ENCODE results near the gene ELMO2.
A peak's percentile ranks its signal among the peaks of the same experiment; 100 is the strongest.

The ELMO2 gene, protein sequence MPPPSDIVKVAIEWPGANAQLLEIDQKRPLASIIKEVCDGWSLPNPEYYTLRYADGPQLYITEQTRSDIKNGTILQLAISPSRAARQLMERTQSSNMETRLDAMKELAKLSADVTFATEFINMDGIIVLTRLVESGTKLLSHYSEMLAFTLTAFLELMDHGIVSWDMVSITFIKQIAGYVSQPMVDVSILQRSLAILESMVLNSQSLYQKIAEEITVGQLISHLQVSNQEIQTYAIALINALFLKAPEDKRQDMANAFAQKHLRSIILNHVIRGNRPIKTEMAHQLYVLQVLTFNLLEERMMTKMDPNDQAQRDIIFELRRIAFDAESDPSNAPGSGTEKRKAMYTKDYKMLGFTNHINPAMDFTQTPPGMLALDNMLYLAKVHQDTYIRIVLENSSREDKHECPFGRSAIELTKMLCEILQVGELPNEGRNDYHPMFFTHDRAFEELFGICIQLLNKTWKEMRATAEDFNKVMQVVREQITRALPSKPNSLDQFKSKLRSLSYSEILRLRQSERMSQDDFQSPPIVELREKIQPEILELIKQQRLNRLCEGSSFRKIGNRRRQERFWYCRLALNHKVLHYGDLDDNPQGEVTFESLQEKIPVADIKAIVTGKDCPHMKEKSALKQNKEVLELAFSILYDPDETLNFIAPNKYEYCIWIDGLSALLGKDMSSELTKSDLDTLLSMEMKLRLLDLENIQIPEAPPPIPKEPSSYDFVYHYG

DNA sequence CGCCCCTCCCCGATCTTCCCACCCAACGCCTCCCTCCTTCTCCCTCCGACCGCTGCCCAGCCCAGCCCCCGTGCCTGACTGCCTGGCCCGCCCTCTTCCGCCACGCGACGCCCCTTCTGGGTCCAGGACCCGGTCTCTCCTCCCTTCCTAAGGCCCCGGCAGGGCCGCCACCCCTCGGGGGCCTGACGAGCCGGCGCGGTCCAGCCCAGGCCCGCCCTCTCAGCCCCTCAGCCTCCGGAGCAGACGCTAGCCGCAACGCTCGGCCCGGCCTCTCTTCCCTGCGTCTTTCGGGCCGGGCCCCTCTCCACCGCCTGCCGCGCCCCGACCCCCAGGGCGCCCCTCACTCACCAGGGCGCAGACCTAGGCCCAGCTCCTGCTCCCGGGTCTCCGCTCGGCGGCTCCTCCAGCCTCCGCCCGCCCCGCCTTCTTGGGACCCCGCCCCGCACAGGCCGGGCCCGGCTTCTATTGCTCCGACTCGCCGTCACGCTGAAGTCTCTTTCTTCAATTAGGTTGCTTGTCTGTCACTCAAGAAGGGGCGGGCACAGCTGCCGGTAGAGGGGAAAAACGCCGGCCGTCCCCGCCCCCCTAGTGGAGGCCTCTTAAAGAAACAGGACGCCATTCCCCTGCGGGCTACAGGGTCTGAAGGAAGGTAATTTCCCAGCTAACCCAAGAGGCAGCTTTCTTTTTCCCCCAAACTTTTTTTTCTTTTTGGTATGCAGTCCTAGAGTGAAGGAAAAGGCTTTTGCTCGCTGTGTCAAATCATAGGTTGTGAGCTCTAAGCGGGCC is at the start of gene ELMO2:
Gene ELMO2 (minus strand): TSS at position 416 of the 786 bp plus-strand sequence. CDS start 12,133 bp downstream, outside the sequence.
- DNase-seq = peak; percentile 89

DNA sequence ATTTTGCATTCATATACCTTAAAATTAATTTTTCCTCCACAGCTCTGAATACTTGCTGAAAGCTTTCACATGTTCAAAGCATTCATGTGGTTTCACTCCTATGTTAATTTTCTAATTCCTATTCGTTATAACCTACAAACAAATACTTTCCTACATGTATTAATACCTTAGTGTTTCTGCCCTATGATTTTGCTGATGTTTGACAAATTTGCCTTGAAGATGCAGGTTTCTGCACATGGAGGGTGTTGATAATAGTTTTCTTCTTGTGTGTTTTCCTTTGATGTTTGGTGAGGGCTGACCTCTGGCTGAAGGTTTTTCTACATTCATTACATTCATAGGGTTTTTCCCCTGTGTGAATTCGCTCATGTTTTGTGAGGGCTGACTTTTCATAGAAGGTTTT is 49.3 kb upstream of the ELMO2 start:
- no peak for DNase-seq

DNA sequence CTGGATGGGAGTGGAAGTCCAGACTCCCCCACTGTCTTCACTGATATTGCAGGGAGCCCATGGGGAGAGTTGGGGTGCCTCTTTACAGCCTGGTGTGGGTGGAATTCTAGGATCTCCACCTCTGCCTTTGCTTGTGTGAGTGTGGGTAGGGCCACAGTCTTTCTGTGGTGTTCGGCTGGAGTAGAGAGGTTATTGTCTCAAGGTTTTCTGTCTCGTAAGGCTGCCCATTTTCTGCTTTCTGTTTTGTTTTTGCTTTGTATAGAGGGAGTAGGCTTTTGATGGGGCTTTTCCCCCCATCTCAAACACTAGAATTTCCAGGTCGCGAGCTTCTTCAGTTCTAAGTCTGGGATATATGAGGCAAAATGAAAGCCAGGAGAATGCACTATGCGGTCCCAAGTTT is 40.4 kb upstream of the ELMO2 start:
- DNase-seq = no peak

DNA sequence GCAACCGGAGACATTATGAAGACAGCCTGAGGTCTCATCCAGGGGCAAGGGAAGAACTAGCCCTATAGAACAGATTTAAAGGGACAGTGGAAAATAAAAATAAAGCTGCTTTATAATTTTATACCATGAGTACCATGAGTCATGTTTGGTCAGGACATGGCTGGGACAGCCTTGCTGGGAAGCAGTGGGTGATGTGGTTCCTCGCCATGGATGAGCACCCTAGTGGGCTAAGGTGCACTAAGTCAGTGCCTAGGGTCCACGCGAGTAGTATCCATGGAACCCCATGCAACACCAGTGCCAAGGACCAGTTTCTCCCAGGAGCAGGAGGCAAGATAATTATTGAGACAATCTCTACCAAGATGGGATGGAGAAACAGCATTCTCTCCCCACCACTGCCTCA is 33.4 kb upstream of the ELMO2 start:
- no peak for DNase-seq

DNA sequence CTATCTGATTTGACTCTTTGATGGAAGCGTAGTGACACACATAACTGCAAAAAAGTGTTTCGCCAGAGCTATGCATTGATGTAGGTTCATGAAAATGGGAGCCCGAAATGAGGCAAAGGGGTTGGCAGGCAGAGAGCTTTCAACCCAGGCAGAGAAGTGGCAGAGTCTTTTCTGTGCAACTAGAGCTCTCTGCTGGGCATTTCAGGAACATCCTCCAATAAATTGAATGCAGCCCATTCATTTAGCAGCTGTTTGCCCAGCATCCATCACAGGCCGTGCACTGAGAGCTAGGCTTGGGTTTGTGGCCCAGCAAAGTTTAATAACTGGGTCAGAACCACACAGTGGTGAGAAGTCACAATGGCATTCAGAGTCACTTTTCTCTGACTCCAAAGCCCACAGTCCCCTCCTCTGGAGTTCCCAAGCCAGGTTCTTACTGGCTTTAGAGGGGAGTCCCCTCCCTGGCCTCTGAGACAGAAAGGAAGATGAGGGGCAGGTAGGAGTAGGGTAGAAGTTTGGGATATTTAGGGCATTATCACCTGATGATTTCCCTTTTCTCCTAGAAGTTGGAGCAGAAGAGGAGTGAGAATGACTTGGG is 31.8 kb upstream of the ELMO2 start:
- DNase-seq = peak; percentile 9

DNA sequence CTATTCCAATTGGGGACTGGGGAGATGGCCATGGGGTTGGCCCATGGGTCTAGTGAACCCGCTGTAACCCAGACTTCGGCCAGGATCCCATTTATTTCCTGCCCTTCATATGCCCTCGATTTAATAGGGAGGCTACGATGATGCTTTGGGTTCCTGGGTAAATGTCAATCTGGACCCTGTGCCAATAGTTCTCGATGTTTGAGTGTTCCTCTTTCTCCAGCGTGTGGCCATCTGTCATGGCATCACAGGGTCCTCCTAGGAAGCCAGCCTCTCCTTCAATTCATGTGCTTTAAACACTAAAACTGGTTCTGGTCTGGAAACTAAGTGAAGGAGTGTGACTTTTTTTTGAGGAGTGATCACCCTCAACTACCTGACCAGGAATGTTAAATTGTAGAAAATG is 28.7 kb upstream of the ELMO2 start:
- no peak for DNase-seq

DNA sequence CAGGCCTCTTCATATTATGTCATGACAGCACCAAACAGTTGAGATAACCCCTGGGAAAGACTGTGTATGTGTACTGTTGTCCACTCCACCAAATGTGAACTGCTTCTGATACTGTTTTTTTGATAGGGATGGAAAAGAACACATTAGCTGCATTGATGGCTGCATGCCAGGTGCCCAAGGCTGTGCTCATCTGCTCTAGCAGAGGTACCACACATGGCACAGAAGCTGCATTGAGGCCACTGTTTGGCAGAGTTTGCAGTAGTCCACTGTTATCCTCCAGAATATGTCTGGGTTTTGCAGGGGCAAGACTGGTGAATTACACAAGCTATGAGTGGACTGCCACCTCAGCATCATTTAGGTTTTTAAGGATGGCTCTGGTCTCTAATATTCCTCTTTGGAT is 28.2 kb upstream of the ELMO2 start:
- DNase-seq = no peak

DNA sequence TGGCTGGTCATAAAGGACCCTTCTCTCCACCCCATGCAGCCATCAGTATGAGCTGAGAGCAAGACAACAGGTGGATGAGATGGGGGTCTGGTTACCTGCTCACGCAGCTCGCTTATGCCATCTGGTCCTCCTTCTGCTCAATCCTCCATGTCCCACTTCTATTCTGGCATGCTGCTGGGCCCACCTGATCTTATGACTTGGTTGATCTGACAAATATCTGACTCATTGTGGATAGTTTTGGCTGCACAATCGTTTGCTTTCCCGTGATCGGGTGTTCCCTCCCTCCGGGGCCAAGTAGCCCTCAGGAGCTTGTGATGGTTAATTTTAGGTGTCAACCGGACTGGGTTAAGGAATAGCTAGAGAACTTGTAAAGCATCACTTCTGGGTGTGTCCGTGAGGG is 26.6 kb upstream of the ELMO2 start:
- DNase-seq = no peak

DNA sequence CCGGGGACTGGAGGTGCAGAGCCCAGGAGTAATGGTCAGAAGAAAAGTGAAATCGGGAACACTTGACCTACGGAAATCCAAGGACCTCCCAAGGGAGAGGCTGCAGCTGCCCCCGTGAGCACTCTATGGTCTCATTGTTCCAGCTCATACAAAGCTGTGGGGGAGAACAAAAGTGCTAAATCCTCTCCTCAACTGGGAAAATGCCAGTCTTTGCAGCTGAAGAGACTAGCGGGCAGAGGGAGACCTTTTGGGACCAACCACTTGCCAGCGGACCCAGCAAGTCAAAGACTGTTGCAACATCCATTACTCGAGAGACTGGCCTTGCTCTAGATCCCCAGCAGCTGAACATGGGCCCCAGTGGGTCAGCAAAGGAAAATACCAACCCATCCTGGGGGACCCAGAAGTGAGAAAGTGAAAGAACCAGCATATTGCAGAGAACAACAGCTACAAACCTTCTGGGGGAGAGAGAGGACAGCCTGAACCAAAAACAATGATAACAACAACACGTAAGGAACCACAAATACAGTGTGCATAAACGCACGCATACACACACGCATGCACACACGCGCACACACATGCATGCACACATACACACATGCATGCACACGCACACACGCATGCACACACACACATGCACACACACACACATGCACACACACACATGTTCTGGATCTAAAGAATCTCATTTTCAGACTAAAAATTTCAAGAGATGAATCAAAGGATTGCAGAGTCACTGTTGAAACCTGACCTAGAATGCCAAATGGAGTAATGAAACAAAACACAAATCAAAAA is 24.7 kb upstream of the ELMO2 start:
- DNase-seq = no peak

DNA sequence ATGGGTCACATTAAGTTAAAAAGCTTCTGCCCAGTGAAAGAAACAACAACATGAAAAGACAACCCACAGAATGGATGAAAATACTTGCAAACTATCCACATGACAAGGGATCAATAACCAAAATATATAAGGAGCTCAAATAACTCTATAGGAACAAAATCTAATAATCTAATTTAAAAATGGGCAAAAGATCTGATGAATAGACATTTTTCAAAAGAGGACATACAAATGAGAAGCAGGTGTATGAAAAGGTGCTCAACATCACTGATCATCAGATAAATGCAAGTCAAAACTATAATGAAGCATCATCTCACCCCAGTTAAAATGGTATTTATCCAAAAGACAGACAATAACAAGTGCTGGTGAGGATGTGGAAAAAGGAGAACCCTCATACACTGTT is 21.0 kb upstream of the ELMO2 start:
- DNase-seq = no peak

DNA sequence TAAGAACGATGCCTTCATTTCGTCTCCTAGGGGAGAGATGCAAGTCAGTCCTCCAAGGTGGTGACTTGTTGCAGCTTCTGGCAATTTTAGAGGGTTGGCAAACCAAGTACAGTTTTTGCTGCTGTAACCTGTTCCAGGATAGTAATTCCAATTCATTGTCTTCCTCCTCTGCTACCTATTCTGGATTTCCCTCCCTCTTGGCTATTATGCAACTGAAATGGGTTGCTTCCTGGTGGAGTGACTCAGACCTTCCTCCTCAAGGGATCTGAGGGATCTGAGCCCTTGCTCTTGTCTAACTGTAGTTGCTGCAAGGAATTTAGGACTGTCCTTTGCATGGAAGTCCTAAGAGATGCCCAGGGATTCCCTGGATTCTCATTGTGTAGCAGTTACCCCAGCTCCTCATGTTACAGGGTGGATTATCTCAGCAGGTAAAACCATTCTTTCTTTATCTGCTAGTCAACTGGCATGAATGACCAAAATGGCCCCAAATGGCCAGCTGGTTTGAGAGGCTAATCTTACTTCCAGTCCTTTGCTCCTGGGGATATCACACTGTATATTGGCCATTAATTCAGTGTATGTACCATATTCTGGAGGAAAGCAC is 17.6 kb upstream of the ELMO2 start:
- DNase-seq = no peak

DNA sequence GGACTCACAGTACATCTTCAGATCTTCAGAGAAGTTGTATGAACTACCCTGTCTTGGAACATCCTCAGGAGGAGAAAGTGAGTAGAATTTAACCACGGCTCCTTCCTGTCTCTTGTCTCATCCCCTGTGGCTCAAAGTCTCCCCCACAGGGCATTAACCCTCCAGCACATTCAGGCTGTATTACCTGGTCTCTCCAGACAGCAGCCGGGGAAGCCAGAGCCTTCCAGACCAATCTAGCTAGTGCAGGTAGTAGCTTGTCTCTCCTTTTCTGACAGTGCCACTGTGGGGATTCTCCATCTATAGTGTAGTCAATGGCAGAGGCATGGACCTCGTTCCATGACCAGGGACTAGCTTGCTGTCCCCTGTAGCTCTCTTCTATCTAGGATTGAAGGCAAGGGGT is 16.9 kb upstream of the ELMO2 start:
- DNase-seq = no peak

DNA sequence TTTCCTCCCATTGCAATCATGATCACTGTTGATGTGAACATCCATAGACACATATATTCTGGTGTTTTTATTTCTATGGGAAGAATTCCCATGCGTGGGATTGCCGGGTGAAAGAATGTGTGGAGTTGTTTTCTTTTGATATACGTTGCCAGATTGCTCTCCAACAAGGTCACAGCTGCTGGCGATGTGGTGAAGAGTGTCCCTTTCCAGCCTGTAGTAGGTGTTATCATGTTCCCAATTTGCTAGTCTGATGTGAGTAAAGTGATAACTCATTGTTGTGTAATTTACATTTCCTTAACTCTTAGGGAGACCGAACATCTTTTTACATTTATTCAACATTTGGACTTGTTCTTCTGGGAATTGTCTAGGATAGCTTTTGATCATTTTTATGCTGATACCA is 14.5 kb upstream of the ELMO2 start:
- DNase-seq = no peak

DNA sequence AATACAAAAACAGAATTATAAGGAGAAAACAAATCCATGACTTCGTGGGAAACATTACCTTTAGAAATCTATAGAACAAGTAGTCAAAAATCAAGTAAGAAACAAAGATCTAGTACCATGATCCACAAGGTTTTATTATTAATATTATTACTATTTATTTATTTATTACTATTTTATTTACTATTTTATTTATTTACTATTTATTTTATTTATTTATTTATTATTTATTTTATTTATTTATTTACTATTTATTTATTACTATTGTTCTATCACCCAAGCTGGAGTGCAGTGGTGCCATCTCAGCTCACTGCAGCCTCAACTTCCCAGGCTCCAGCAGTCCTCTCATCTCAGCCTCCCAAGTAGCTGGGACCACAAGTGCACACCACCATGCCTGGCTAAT is 13.5 kb upstream of the ELMO2 start:
- no peak for DNase-seq

DNA sequence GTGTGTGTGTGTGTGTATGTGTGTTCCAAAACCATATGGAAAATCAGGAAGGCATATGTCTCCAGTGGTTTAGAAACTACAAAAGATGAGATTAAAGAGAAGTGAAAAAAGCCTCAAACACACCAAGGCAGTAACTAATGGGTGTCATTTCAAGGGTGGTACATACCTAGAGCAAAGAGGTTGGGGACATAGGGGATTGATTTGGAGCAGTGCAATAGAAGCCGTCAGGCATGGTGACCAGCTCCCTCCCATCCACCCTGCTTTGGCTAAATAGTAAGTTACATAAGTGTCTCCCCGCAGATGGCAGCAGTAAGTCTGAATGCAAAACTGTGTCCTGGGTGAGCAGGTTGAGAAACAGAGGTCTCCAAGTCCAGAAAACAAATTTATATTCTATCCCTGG is 10.4 kb upstream of the ELMO2 start:
- no peak for DNase-seq

DNA sequence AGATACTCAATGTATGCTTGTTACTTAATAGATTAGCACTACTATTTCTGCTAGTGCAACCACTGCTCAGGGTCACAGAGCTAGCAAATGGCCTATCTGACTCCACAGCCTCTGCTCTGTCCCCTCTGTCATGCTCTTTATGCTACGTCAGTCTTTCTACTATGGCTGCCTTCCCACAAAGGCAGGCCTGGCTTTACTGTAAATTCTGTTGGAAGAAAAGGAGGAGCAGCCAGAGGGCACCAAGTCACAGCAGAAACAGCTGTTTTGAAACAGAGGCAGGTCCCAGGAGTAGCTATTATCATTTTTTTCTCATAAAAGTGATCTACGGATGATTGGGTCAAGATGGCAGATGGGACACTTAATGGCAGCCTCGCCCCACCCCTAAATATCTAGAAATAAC is 10.0 kb upstream of the ELMO2 start:
- no peak for DNase-seq

DNA sequence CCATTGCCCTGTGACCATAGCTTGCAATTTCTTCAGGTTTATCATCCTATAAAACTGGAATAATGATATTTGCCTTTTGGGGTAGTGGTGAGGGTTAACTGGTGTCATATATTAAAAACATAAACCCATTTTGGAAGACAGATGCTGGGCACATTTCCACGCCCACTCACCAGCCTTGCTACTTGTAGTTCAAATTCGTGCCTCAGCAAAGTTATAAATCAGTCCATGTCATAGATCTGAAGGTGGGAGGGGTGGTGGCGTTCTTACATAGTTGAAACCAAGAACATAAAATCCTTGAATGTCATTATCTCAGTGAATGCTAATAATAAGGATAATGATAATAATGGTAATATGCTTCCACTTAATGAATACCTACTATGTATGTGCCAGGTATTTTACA is 9.4 kb upstream of the ELMO2 start:
- DNase-seq = no peak

DNA sequence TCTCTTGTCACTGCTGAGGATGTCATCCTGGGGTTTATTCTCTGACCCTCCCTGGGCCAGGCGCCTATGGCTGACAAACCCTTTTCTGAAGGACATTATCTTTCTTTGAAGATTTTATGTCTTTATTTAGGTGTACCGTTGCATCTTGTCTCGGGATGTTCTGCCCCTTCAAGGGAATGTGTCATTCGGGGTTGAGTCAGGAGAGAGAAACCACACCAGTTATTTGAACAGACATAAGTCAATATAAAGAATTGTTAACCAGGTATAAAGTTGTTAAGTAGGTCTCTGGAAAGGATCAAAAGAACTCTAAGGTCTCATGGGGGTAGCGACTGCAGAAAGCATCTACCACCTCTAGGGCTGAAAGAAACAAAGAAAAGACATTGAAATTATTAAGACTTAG is 8.2 kb upstream of the ELMO2 start:
- DNase-seq = no peak

DNA sequence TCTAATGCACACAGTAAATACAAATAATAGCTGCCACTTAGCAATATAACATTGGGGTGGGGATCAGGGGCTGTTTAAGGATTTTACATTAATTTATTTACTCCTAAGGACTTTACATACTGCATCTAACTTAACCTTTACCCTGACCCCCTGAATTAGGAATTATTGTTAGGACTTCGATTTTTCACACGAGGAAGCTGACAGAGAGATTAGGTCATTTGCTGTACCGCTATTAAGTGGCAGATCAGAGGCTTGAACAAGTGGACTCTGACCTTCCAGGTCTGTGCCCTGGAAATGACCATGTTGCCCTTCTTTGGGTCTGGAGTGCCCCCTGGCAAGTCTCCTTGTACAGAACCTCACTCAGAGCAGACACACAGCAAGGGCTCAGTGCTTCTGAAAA is 5.2 kb upstream of the ELMO2 start:
- DNase-seq = no peak

DNA sequence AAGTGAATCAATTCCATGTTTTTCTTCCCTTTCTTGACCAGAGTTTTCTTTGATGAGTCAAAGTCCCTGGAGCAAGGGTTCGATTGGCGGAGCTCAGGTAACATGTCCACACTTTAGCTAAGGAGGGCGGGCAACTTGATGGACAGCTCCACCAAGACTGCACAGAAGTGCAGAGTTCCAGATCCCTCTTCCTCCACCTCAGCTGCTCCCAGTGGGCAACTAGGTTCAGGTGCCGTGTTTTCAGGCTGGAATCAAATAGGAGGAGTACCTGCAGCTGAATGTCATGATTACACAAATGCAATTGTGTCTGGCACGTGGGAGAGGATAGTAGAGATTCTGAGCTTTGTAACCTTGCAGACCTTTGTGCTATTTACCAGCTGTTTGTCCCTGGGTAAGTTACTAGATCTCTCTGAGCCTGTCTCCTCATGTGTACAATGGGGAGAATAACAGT is 1.9 kb upstream of the ELMO2 start:
- no peak for DNase-seq

DNA sequence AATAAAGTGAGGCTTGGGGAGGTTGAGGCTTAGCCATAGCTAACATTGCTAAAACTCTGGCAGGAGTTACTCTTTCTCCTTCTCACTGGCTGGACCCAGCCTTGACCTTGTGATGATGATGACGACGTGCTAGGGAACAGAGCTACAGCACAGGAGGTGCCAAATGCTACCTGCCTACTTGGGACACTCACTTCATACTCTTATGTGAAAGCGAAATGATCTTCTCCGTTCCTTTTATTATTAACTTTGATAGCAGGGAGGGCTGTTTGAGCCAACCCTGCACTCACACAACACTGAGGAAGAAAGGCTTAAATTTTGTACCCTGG is 1.2 kb upstream of the ELMO2 start:
- DNase-seq = no peak

DNA sequence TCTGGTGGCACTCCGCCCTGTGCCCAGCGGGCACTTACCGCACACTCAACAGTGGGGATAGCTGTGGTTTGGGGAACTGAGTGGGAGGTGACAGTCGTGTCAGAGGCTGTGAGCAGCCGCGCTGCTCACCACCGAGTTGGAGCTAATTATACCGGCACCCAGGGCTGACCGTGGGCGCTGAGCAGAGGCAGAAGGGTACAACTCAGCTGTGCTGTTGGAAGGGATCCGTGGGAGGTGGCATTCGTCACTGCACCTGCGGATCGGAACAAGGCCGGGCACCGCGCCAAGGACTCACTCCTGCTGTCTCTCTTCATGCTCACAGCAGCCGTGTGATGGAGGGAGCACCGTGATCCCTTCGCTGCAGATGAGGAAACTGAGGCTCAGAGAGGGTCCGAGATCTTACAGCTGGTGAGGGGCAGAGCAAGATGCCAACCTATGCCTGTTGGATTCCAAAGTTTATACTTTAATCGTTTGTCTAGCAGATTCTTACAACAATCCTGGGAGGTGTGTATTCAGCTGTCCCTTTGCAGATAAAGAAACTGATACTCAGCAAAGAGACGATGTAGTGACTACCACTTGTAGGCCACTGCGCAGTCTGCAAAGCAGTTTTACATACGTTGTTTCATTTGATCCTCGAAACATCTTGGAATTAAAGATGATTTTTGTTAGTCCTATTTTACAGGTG is 713 bp upstream of the ELMO2 start:
- DNase-seq = peak; percentile 55

All from GF-D8 (cell line).